ENCODE results near the gene KRAS. TPM values are rescaled to one million over a fixed set of nuclear protein-coding genes. Genes with fewer than 3 reads are reported as not detected.

Gene KRAS
- total RNA-seq, 6 experiments from 2014 or later: 10.1 to 28.8 (median 10.9) TPM

DNA sequence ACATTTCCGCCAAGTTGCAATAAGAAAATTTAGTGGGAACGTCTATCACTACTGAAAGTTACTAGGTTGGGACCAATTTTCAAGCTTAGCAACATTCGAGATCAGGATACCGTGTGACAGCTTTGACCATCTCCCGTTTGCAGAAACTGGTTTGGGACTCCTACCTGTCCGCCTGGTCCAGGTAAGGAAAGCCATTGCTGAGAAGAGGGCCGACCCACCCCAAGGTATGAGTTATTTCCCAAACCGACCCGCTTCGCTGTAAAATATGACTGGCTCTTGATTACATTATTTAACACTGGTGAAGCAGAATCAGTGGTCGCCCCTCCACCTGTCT is 56.0 kb downstream of the KRAS start:
- Histone ChIP-seq H3K4me1 (peaks cover 0 to 19% (median 6%) of the 10 kb centered on the region in 4 donors), H3K27me3 (no peaks in the 10 kb centered on the region), H3K27ac (peak overlapping the region in 2 of 3 donors; percentile 81 to 94), H3K4me3 (peak overlapping the region; percentile 58 to 82 (median 76)), H3K36me3 (no peaks in the 10 kb centered on the region), H3K9me3 (no peaks in the 10 kb centered on the region)
- DNase-seq (no peak), ATAC-seq (no peak)
- no peak for TF ChIP-seq CTCF (IDR thresholded peaks at IDR 0.05)
- no peak for TF ChIP-seq POLR2A (IDR thresholded peaks at IDR 0.05)
- intact Hi-C loops (cut with DNase I): no loop called here
- WGBS (ENCODE audit: insufficient coverage, low coverage, low lambda C conversion rate, missing lambda C conversion rate): 13% methylated on average over 9 of the region's 11 CpGs

DNA sequence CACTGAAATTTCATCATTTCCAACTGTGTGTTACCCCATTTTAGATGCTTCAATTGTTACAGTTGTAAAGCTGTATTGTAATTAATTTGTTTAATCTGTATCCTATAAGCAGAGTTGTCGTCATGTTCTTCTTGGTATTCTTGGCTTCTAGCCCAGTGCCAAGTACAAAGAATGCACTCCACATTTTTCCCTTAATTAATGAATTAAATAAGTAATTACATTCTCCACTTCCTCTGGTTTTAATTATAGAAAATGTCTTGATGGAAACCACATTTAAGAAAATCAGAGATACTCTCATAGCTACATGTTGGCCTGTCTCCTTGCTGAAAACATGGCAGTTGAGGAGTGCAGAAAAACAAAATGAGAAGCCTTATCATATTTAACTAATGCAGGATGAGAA is 56.5 kb downstream of the KRAS start:
- H3K4me3 ChIP-seq: no peak overlapping the region
- DNase-seq (no peak), ATAC-seq (no peak)
- intact Hi-C loops (cut with DNase I): no loop called here
- WGBS (ENCODE audit: insufficient coverage, low coverage, low lambda C conversion rate, missing lambda C conversion rate): 32% methylated on average over 1 of the region's 1 CpG
- no peaks in the 10 kb centered on the region for H3K9me3 ChIP-seq
- H3K4me1 ChIP-seq: peaks cover 0 to 19% (median 6%) of the 10 kb centered on the region in 4 donors
- no peak overlapping the region for H3K27ac ChIP-seq
- no peaks in the 10 kb centered on the region for H3K36me3 ChIP-seq
- H3K27me3 ChIP-seq: no peaks in the 10 kb centered on the region
- TF ChIP-seq POLR2A (IDR thresholded peaks at IDR 0.05): no peak
- TF ChIP-seq CTCF (IDR thresholded peaks at IDR 0.05): no peak

- H3K4me3 ChIP-seq: no peak overlapping the region
- H3K36me3 ChIP-seq: no peaks in the 10 kb centered on the region
- DNase-seq: no peak
- no peak overlapping the region for H3K27ac ChIP-seq
- peaks cover 0 to 7% (median 3%) of the 10 kb centered on the region in 4 donors for H3K4me1 ChIP-seq
- H3K9me3 ChIP-seq: no peaks in the 10 kb centered on the region
- H3K27me3 ChIP-seq: no peaks in the 10 kb centered on the region
- intact Hi-C loops (cut with DNase I): no loop called here
- WGBS (ENCODE audit: insufficient coverage, low coverage, low lambda C conversion rate, missing lambda C conversion rate): 84% methylated on average over 6 of the region's 6 CpGs
- ATAC-seq: no peak
- TF ChIP-seq CTCF (IDR thresholded peaks at IDR 0.05) (no peak), POLR2A (IDR thresholded peaks at IDR 0.05) (no peak)
These were observed 59.9 kb downstream of the KRAS start for GRCh38 chr12:25190793-25191192.

DNA sequence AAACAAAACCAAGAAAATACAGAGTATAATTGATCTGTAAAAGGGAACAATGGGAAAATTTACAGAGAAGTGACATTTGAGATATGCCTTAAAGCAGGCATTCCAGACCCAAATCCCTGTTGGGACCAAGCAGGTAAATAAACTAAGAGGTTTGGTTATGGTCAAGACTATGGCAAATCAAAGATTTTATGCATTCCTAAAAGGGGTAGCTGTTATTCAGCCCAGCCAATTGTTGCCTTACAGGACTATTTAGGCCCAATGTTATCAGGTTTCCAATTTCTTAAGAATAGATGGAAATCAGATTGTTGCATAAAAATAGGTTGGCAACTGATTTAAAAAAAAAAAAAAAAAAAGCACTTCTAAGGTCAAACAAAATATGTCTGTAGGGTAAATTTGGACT is 61.1 kb downstream of the KRAS start:
- intact Hi-C loops (cut with DNase I): no loop called here
- Histone ChIP-seq H3K9me3 (no peaks in the 10 kb centered on the region), H3K36me3 (no peaks in the 10 kb centered on the region), H3K4me3 (no peak overlapping the region), H3K27me3 (no peaks in the 10 kb centered on the region), H3K4me1 (peaks cover 0 to 6% (median 2%) of the 10 kb centered on the region in 4 donors), H3K27ac (no peak overlapping the region)
- DNase-seq (no peak), ATAC-seq (no peak)
- no peak for TF ChIP-seq POLR2A (IDR thresholded peaks at IDR 0.05)
- no peak for TF ChIP-seq CTCF (IDR thresholded peaks at IDR 0.05)

DNA sequence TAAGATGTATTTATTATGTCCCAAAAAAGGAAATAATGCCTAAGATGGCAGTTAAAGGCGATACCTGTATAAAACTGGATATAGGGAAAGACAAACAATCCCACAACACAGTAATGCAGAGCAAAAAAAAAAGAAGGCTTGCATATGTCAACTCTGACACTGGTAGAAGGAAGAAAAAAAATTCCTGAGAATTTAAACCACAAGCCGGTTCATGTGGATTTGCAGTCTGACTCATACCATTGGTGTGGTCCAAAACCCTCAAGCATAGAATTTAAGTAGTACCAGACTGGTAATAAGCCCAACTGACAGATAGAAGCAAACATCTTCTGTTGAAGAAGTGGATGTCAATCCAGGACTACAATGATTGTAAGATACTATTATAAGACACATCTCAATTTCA is 62.9 kb downstream of the KRAS start:
- intact Hi-C loops (cut with DNase I): no loop called here
- ATAC-seq: no peak
- H3K27me3 ChIP-seq: no peaks in the 10 kb centered on the region
- no peaks in the 10 kb centered on the region for H3K4me1 ChIP-seq
- no peak overlapping the region for H3K4me3 ChIP-seq
- no peaks in the 10 kb centered on the region for H3K36me3 ChIP-seq
- no peak for DNase-seq
- WGBS (ENCODE audit: insufficient coverage, low coverage, low lambda C conversion rate, missing lambda C conversion rate): 81% methylated on average over 2 of the region's 2 CpGs
- H3K27ac ChIP-seq: no peak overlapping the region
- no peaks in the 10 kb centered on the region for H3K9me3 ChIP-seq
- no peak for TF ChIP-seq CTCF (IDR thresholded peaks at IDR 0.05)
- no peak for TF ChIP-seq POLR2A (IDR thresholded peaks at IDR 0.05)

Measured in right lobe of liver (tissue), 6 donors.